ENCODE measurements around the gene CCNI2. TPM values are rescaled to one million over a fixed set of nuclear protein-coding genes. Genes with fewer than 3 reads are reported as not detected.

The CCNI2 gene
- total RNA-seq, 1 experiment from 2014 or later = 1.4 TPM

- Histone ChIP-seq H4K20me1 (ENCODE audit: insufficient read depth) (no peaks in the 10 kb centered on the region), H3K27ac (ENCODE audit: low read depth, low read length) (no peak overlapping the region), H3K4me3 (replicated peaks in 1 of 2; ENCODE audit: low read depth in 1 of 2, low read length in 2 of 2) (no peak overlapping the region), H3K9me3 (ENCODE audit: control insufficient read depth in 1 of 2, insufficient read depth in 1 of 2, low read depth in 1 of 2, low read length in 2 of 2) (no peaks in the 10 kb centered on the region), H3K9ac (ENCODE audit: low read length) (no peak overlapping the region), H3K27me3 (ENCODE audit: insufficient read depth, low read length) (no peaks in the 10 kb centered on the region), H3K79me2 (ENCODE audit: insufficient read depth, low read length) (no peaks in the 10 kb centered on the region), H3K4me2 (ENCODE audit: low read length) (no peak overlapping the region), H2AFZ (ENCODE audit: low read depth, low read length, poor library complexity, severe bottlenecking) (no peak overlapping the region), H3K4me1 (ENCODE audit: control insufficient read depth in 1 of 2, insufficient read depth in 2 of 2, low read length in 2 of 2) (no peaks in the 10 kb centered on the region), H3K9me2 (ENCODE audit: insufficient read depth) (no peaks in the 10 kb centered on the region), H3K36me3 (ENCODE audit: control insufficient read depth in 1 of 2, insufficient read depth in 2 of 2, low read length in 2 of 2) (no peaks in the 10 kb centered on the region)
- ChIA-PET POLR2A (no interaction called here), CTCF (interaction anchor here (1.3 to 2.2 kb wide), 2 partner anchors 8 to 273 kb away, joined by 5 to 12 read pairs; no protein-coding TSS in a partner anchor), RAD21 (ENCODE audit: low non-redundant PET in 1 of 2, low total read pairs in 2 of 2, uncharacterized antibody in 2 of 2, unreplicated experiment in 2 of 2) (no interaction called here)
- intact Hi-C loops (cut with micrococcal nuclease) = no loop called here
- DNase-seq (ENCODE audit: low read depth, low spot score) (no peak), ATAC-seq (no peak)
- no TSS peak for BruUV-seq (replicated peaks)
- TF ChIP-seq ZNF274 (IDR thresholded peaks at IDR 0.05; ENCODE audit: low read depth, low read length) (no peak), ZBTB33 (IDR thresholded peaks at IDR 0.05; ENCODE audit: extremely low read depth, insufficient replicate concordance, low read length) (no peak), POLR2A (IDR thresholded peaks at IDR 0.05; ENCODE audit: borderline replicate concordance, extremely low read depth, insufficient read depth, insufficient read length) (no peak), EZH2phosphoT487 (IDR thresholded peaks at IDR 0.05; ENCODE audit: borderline replicate concordance) (no peak), EZH2 (IDR thresholded peaks at IDR 0.05) (no peak), SRF (IDR thresholded peaks at IDR 0.05; ENCODE audit: low read depth) (no peak), ATF3 (IDR thresholded peaks at IDR 0.05) (no peak), POLR2AphosphoS5 (IDR thresholded peaks at IDR 0.05; ENCODE audit: low read depth, low read length) (no peak), CBX3 (IDR thresholded peaks at IDR 0.05; ENCODE audit: low read depth) (no peak)
- TF ChIP-seq, protein P1, sequence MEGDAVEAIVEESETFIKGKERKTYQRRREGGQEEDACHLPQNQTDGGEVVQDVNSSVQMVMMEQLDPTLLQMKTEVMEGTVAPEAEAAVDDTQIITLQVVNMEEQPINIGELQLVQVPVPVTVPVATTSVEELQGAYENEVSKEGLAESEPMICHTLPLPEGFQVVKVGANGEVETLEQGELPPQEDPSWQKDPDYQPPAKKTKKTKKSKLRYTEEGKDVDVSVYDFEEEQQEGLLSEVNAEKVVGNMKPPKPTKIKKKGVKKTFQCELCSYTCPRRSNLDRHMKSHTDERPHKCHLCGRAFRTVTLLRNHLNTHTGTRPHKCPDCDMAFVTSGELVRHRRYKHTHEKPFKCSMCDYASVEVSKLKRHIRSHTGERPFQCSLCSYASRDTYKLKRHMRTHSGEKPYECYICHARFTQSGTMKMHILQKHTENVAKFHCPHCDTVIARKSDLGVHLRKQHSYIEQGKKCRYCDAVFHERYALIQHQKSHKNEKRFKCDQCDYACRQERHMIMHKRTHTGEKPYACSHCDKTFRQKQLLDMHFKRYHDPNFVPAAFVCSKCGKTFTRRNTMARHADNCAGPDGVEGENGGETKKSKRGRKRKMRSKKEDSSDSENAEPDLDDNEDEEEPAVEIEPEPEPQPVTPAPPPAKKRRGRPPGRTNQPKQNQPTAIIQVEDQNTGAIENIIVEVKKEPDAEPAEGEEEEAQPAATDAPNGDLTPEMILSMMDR (IDR thresholded peaks at IDR 0.05 in 2 of 3, conservative IDR thresholded peaks at IDR 0.05 in 1 of 3; ENCODE audit: borderline replicate concordance in 1 of 3, insufficient read depth in 1 of 3, low read depth in 2 of 3, low read length in 2 of 3) = no peak
- TF ChIP-seq, protein P2, sequence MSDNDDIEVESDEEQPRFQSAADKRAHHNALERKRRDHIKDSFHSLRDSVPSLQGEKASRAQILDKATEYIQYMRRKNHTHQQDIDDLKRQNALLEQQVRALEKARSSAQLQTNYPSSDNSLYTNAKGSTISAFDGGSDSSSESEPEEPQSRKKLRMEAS (IDR thresholded peaks at IDR 0.05) = no peak
Measured at GRCh38 chr5:132799392-132799791, 52.2 kb downstream of the CCNI2 start.
